Activated naive CD8-positive, alpha-beta T cell treated with anti-CD3 and anti-CD28 coated beads, Interleukin-2, amount 10 ng/mL, durations not matched to agents 7 days and 5 days (primary cell): Measurements from ENCODE around the gene SDR42E1. TPM values are rescaled to one million over a fixed set of nuclear protein-coding genes. Genes with fewer than 3 reads are reported as not detected.

Experiments used
- total RNA-seq, 2 experiments: library from RNA; stranded (reverse); gene quantifications; one replicate each; pipeline ENCODE4 v1.2.3, GENCODE V29; 2021

The SDR42E1 gene
- total RNA-seq, 2 experiments from 2014 or later: 12.5 to 13.9 TPM

Other genes starting within 250 kb of the SDR42E1 start
- 10 to 100 TPM; 13.5 to 15.2 TPM for gene PLCG2, start 232.2 kb downstream of the SDR42E1 start, total RNA-seq
- not detected for gene HSD17B2, start 23.8 kb upstream of the SDR42E1 start, total RNA-seq
- 10 to 100 TPM; 25.0 to 25.6 TPM for gene MPHOSPH6, start 158.8 kb upstream of the SDR42E1 start, total RNA-seq